Stimulated activated CD8-positive, alpha-beta memory T cell treated with anti-CD3 and anti-CD28 coated beads, Interleukin-12 subunit alpha, Interleukin-12 subunit beta, amount 100 ng/mL, for 4 hours (primary cell): Measurements from ENCODE around the gene INHBE.
"Not testable (repeated sequence)": the region's sequence is repeated elsewhere in the genome, so short reads cannot be mapped to it uniquely, and the experiment has no call there.

Experiments
- DNase-seq: peaks from one replicate; pipeline ENCODE4 v3.0.0-alpha.2; 2020; ENCODE audit warnings: low read depth

The INHBE gene

DNA sequence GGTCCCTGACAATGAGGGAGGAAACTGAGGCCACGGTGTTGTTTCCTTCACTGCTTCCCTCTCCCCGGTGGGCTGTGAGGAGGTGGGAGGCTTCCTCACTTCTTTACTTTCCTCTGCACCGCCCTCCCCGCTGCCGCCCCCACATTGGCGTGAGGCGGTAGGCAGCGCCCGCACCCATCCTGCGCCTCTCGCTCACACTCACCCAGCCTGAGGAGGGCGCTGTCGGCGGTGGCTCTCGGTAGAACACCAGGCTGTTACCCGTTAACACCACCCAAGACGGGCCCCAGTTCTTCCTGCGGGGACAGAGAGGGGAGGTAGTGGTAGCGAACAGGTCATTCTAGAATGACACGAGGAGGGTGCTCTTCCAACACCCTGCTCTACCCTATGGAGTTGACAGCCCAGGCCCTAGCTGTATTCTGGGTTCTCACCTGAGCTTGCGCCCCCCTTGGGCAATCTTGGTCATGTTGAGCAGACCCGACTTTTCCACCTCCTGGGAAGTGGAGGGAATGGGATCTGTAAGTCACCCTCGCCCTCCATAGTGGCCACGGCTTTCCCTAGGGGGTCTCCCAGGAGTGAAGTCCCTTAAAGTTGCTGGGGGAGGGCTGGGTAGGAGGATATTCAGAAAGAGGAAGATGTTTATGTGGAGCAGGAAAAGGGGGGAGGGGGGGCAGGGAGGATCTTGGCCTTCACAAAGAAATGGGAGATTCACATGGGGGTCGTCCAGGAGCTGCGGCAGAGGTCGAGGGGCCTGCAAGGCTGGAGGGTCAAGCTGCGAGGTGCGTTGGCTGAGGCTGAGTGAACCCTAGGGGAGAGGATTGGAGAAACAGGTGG, 21.3 kb downstream of the INHBE start:
- peak; percentile 57 for DNase-seq

DNA sequence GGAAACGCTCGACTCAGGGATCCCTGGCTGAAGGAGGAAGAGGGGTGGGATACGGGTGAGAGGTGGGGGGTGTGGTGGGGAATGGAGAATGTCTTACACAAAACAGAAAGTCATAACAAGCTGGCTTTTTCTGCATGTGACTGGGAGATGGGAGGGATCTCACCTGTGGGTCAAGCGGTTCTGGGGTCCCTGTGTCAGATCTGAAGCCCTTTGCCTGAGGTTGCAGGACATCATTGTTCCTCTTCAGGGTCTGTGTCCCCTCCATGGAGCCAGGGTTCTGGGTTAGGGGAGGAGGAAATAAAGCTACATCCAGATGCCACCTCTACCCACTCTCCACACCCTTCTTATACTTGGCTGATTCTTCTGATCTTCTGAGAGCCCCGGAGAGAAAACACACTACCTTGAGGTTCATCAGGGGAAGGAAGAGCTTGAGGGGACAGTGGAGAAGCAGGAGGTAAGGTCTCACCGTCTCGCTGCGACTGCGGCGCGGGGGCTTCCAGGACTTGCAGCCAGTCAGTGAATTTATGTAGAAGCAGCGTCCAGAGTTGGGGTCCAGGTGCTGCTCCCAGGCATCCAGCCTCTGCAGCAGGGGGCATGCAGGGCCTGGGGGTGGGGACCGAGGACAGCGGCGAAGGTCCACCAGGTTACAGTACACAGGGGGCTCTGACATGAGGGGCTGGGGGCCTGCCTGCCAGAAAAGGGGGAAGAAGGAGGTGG, 22.0 kb downstream of the INHBE start:
- DNase-seq, result no peak

DNA sequence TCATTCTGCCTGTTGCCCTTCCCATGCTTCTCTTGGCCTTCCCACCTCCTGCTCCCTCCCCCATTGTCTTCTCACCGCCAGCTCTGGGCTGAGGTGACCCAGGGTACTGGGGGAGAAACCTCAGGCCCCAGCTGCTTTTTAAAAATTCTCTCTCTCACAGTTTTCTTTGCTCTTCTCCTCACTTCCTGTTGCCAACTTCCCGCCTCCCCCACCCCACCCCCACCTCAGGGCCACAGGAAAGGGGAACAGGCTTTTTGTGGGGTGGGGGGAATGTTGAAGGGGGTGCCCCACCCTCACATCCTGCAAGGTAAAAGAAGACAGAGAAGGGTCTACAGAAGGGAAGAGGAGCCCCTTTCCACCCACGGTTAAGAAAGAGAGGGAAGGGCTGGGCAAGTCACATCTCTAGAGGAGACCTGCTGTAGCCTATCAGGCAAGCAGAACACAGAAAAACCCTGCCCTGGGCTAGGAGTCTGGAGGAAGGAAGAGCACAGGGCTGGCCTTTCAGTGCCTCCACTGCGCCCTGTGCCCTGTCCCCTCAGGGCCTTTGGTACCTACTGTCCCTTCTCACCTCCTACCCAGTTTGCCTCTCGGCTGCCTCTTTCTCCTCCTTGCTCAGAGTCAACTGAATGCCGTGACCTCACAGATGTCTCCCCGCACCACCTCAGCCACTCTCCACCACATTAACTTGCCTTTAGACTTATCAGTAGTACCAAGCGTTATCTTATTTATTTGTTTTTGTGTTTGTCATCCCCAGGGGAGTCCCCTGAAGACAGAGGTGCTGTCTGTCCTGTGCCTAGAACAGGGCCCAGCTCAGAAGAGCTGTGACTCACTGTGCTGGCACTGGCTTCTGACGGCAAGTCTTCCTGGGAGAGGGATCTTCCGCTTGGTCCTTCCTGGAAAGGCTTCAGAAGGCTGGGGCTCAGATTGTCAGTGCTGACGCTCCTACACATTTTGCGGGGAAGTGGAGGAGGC, 22.9 kb downstream of the INHBE start:
- DNase-seq, result no peak

DNA sequence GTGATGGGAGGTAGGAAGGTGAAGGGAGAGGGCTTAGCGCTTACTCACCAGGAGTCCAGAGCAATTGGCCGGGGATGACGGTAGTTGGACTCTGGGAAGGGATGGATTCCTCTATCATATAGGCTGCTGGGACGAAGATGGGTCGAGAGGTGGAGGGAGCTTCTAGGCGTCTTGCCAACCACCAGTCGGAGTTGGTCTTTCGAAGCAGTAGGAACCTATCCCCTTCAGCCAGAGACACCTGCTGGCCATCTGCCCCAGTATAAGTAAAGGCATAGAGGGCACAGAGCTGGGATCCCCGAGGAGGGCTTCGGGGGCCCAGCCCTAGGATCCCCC, 23.9 kb downstream of the INHBE start:
- DNase-seq, result no peak

DNA sequence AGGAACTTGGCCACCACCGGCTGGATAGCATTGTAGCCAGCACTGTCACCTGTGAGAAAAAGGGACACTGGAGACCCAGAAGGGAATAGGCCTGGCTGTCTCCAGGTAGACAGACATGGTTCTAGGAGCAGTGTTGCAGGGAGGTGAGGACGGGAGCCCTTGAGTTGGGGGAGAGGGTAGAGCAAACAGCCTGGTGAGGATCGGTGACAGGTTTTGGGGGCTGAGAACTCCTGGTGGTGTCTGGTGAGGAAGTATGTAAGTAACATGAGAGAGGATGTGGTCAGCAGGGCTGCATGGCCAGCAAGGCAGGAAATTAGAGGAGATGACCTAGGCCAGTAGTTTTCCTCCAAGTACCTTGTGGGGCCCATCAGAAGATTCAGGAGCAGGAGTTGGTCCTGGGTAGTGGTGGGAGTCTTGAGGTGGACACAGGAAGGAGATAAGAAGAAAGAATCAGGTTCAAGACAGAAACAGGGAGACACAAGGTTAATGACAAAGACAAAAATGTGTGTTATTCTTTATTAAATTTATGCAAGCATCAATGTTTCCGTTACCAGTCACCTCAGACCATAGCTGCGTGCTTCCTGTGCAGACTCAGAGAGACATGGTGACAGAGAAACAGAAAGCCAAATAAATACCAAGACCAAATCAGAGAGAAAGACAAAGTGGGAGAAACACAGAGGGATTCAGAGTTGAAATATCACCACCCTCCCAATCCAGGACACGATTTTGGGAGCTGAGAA, 24.4 kb downstream of the INHBE start, which contains the start of gene ARHGAP9:
Gene ARHGAP9 (minus strand): TSS at position 491 of the 740 bp plus-strand sequence. CDS start 460 bp downstream, at position 31.
- DNase-seq, result no peak

DNA sequence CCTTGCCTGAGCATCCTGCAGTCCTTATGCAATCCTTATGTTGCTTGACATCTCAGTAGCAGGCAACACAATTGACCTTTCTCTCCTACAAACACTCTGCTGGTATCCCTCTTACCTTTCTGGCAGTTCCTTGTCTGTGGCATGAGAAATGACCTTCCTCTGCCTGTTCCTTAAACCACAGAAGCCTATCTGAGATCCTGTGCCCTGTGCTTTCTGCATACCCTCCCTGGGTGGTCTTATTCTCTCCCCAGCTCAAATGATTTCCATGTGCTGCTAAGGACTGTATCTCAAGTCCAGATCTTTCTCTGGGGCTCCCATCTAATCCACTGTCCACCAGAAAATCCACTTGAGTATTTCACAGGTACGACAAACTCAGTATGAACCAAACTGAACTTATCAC, 26.6 kb downstream of the INHBE start:
- DNase-seq, result no peak

DNA sequence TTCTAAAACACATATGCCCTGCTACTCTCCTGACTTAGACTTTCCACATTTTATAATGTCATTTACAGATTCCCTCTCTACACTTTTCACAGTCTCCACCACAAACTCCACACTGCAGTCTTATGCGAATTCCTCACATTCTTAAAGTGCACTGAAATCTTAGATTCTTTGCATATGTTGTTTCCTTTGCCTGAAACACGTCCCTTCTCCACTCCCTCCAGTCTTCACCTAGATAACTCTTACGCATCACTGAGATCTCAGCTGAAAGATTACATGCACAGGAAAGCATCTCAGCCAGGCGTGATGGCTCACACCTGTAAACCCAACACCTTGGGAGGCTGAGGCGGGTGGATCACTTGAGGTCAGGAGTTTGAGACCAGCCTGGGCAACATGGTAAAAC, 28.4 kb downstream of the INHBE start:
- no peak for DNase-seq

DNA sequence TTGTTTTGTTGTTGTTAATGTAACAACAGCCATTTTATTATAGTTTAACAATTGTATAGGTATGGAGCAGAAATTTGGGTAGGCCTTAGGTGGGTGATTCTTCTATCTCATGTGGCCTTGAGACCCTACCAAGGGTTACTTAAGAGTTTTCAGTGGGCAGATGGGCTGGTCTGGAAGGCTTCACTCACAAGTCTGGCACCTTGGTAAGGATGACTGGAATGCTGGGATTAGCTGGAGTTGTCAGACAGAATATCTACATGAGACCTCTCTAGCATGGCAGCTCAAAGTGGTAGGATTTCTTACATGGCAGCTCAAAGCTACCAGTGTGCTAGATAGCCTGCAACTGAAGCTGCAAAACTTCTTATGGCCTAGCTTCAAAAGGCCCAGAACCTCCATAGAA, 30.6 kb downstream of the INHBE start:
- no peak for DNase-seq

DNA sequence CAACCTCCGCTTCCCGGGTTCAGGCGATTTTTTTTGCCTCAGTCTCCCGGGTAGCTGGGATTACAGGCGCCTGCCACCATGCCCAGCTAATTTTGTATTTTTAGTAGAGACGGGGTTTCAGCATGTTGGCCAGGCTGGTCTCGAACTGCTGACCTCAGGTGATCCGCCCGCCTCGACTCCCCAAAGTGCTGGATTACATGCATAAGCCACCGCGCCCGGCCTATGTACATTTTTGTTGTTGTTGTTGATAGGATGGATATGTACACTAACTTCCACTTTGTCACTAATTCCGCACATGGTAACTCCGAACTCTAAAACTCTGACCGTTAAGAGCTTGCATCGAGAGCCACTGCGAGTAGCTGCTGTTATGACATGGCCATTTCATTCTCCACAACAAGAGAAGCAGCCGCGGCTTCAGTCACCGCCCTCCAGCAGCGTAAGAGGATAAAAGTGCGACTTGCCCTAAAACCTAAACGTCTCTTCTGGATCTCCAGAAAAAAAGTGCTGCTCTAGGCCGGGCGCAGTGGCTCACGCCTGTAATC, 32.0 kb downstream of the INHBE start:
- DNase-seq, result no peak

DNA sequence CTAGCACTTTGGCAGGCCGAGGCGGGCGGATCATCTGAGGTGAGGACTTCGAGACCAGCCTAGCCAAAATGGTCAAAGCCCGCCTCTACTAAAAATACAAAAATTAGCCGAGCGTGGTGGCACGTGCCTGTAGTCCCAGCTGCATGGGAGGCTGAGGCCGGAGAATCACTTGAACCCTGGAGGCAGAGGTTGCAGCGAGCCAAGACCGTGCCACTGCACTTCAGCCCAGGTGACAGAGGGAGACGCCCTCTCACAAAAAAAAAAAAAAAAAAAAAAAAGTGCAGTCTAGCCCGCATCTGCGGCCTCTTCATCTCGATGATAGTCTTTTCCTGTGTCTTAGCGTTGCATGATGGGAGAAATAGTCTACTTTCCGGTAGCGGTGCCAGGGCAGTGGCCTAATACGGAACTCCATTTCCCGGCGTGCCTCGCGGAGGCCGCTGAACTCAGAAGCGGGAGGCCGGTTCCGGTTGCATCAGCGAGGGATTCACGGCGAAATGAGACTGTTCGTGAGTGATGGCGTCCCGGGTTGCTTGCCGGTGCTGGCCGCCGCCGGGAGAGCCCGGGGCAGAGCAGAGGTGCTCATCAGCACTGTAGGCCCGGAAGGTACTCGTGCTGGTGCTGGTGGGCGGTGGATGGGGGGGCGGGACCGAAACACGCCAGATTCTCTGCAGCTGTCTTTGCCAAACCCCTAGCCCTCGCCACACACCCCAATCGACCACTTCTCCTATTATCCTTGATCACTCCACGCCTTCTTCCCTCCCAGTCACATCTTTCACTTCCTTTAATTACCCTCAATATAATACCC, 32.7 kb downstream of the INHBE start, which contains the start of gene MARS1:
Gene MARS1 (plus strand): TSS at position 472 of the 805 bp plus-strand sequence. CDS start 23 bp downstream, at position 495.
- peak; percentile 82 for DNase-seq

DNA sequence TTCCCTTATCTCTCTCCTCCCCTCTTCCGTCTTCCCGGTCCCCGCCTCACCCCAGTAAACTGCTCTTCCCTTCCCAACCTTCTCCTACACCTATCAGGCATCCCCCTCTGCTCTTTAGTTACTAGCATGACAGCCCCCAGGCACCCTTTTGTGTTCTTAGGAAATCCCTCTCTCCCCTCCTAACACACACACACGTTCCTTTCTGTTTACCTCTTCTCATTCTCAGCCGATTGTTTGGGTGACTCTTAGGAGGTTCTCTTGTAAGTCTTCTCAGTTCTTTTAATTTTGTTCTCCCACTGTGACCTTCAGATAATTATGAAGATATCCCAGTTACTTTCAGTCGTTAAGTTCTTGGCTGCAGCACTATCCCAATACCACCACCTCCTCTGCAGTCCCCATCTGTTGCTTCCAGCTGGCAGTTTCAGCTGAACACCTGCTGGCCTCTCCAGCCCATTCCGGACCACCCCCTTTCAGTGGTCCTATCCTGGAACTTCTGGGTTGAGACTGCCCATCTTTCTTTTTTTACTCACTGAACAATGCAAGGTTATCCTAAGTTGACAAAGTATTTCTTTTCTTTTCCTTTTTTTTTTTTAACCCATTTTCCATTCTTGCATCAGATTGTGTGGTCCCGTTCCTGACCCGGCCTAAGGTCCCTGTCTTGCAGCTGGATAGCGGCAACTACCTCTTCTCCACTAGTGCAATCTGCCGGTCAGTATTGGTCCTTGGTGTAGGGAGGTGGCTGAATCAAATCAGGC, 33.5 kb downstream of the INHBE start:
- no peak for DNase-seq

DNA sequence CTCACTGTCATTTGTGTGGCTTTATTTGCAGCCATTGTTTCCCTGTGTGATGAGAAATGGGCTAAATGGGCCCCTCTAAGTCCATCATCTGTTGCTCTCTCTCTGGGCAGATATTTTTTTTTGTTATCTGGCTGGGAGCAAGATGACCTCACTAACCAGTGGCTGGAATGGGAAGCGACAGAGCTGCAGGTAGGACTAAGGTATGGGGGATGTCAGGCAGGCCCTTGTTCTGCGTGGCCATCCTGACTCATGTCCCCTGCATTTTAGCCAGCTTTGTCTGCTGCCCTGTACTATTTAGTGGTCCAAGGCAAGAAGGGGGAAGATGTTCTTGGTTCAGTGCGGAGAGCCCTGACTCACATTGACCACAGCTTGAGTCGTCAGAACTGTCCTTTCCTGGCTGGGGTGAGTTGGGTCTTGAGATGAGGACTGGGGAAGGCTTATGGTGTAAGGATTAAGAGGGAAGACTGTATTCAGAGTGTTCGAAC, 34.1 kb downstream of the INHBE start:
- DNase-seq, result no peak

DNA sequence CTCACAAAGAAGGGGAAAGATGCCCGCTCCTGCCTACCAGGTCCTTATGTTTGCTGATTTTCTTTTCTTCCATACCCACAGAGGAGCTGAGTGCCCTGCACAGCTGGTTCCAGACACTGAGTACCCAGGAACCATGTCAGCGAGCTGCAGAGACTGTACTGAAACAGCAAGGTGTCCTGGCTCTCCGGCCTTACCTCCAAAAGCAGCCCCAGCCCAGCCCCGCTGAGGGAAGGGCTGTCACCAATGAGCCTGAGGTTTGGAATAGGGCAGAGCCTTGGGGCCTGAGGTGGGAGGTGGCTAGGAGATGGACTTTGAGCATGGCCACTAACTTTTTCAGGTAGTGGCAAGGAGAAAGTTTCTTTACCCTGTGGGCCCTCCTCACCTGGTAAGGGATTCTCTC, 35.0 kb downstream of the INHBE start:
- no peak for DNase-seq

DNA sequence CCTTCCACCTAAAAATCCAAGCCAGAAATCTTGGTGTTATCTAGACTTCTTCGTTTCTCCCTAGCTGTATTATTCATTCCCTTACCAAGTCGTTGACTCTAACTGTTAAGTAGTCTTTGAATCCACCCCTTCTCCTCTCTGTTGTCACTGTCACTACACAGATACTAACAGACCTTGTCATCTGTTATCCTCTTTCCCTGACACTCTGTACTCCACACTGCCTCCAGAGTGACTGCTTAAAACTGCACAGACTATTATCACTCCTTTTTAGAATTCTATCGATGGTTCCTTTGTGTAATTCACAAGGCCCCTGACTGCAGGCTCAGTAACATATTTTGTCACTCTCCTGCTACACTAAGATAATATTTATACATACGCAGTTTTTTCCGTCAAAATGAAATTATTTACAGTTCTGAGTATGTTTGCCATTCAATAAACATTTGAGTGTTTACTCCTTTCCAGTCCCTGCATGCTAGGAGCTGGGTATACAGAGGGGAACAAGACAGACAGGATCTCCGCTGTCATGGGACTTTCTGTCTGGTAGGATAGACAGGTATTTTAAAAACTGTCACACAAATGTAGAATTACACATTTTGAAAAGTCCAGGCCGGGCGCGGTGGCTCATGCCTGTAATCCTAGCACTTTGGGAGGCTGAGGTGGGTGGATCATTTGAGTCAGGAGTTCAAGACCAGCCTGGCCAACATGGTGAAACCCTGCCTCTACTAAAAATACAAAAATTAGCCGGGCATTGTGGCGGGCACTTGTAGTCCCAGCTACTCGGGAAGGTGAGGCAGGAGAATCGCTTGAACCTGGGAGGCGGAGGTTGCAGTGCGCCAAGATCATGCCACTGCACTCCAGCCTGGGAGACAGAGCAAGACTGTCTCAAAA, 36.5 kb downstream of the INHBE start:
- DNase-seq, result no peak

DNA sequence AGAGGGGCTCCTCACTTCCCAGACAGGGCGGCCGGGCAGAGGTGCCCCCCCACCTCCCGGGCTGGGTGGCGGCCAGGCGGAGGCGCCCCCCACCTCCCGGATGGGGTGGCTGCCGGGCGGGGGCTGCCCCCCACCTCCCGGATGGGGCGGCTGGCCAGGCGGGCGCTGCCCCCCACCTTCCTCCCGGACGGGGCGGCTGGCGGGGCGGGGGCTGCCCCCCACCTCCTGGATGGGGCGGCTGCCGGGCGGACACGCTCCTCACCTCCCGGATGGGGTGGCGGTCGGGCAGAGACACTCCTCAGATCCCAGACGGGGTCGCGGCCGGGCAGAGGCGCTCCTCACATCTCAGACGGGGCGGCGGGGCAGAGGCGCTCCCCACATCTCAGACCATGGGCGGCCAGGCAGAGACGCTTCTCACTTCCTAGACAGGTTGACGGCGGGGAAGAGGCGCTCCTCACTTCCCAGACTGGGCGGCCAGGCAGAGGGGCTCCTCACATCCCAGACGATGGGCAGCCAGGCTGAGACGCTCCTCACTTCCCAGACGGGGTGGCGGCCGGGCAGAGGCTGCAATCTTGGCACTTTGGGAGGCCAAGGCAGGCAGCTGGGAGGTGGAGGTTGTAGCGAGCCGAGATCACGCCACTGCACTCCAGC, 40.1 kb downstream of the INHBE start:
- DNase-seq, result not testable (repeated sequence)

DNA sequence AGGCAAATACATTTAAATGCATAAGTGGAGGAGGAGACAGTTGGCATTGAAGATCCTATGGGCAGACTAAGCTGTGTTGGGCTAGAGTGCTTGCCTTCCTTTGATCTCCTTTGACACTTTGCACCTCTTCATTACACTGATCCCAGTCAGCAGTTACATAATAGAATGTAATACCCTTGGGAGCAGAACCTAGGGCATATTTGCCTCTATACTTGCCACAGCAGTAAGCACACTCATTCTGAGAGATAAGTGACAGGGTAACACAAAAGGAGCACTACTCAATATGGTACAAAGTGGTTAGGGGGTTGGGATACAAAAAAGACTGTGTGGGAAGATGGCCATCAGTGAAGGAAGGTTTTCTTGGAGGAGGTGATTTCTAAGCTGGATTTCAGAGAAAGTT, 41.7 kb downstream of the INHBE start:
- no peak for DNase-seq

DNA sequence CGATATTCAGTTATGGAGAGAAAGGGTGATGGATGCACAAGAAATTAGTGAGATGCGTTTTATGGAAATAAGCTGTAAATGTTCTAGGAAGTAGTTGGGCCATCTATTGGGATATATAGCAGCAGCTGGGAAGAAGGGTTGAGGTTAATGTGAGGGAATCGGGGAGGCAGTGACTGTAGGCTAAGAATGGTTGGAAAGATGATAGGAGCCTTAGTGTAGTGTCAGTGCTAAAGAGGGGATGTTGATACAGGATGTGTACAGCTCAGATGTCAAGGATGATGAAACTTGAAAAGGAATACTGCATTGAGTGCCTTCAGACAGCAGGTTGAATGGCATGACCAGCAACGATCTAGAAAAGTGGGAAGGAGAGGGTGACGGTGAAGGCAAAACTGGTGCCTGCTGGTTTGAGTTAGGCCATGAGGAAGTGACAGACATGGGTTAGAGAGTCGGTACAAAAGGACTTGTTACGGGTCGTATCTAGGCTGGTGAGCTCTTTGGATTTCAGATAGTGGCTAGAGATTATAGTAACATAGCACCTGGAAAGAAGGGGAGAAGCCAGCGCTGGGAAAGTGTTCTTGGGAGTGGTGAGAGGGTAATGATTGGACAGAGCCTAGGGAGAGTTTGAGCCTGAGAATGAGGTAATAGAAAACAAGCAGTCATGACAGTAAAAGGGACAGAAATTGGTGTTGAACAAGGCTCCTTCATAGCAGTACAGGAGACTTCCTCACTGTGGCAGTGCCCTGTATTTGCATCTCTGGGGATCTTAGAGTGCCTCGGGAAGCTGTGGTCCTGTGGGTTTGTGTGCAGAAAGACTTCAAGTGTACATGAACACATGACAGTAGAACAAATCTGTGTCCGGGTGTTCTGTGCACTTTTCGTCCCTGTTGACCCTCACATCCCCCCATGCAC, 42.4 kb downstream of the INHBE start:
- DNase-seq, result no peak
